IPS DF 6.9 (cell line): ENCODE measurements around the gene FEZF1.

Experiments
- DNase-seq: peaks from one replicate; pipeline ENCODE4 v3.0.0-alpha.2; 2013; ENCODE audit warnings: low read depth, low spot score
- H3K27ac ChIP-seq: one replicate; pipeline ENCODE4 v1.5.1; 2013; ENCODE audit warnings: low read length, control low read depth
- H3K27me3 ChIP-seq: 2 replicates; pipeline ENCODE4 v1.6.1; 2013; ENCODE audit warnings: mild to moderate bottlenecking, low read length; ENCODE audit not compliant: control insufficient read depth, insufficient read depth
- H3K36me3 ChIP-seq: 2 replicates; pipeline ENCODE4 v1.6.1; 2013; ENCODE audit warnings: low read length; ENCODE audit not compliant: control insufficient read depth, insufficient read depth
- H3K4me1 ChIP-seq: 2 replicates; pipeline ENCODE4 v1.6.1; 2013; ENCODE audit warnings: low read length; ENCODE audit not compliant: control insufficient read depth, insufficient read depth
- H3K4me3 ChIP-seq: 2 replicates; pipeline ENCODE4 v1.5.1; 2013; ENCODE audit warnings: mild to moderate bottlenecking, low read length
- H3K9me3 ChIP-seq: 2 replicates; pipeline ENCODE4 v1.6.1; 2013; ENCODE audit warnings: low read length, inconsistent platforms; ENCODE audit not compliant: control insufficient read depth, insufficient read depth
- WGBS: extraction: QIAGEN DNeasy Blood & Tissue Kit; methylation state at CpG from one replicate; pipeline ENCODE4 v1.1.7; 2013; ENCODE audit warnings: mixed read lengths, missing lambda C conversion rate; ENCODE audit not compliant: insufficient read length, insufficient coverage; 5-methylcytosine and 5-hydroxymethylcytosine counted together

Gene FEZF1

GRCh38 chr7:122304319-122304975 is at the start of gene FEZF1:
Gene FEZF1, minus strand, starts transcription at chr7:122304750. Its CDS starts 313 bp downstream, at chr7:122304437.
- H3K9me3 ChIP-seq, result no peaks in the 10 kb centered on the region
- H3K4me1 ChIP-seq, result peaks cover 6% of the 10 kb centered on the region; the same call in 1 of the 2 replicates
- peak within 1 kb of the TSS; percentile 36; the same call in 1 of the 2 replicates for H3K4me3 ChIP-seq
- H3K27ac ChIP-seq, result no peak within 1 kb of the TSS
- H3K36me3 ChIP-seq, result no peaks in the 10 kb centered on the region
- no CpG with 5 or more reads among the region's 35 CpGs for WGBS
- peaks cover 57% of the 10 kb centered on the region for H3K27me3 ChIP-seq
- DNase-seq, result no peak

- Histone ChIP-seq H3K4me3 (no peak overlapping the region), H3K27ac (no peak overlapping the region), H3K4me1 (peaks cover 2% of the 10 kb centered on the region; the same call in 1 of the 2 replicates), H3K27me3 (no peaks in the 10 kb centered on the region), H3K36me3 (no peaks in the 10 kb centered on the region), H3K9me3 (no peaks in the 10 kb centered on the region)
- no CpG with 5 or more reads among the region's 3 CpGs for WGBS
- no peak for DNase-seq
Observed at GRCh38 chr7:122352454-122352853, 47.9 kb upstream of the FEZF1 start.

- Histone ChIP-seq H3K9me3 (no peaks in the 10 kb centered on the region), H3K27me3 (no peaks in the 10 kb centered on the region), H3K4me3 (no peak overlapping the region), H3K4me1 (peaks cover 2% of the 10 kb centered on the region; the same call in 1 of the 2 replicates), H3K27ac (no peak overlapping the region), H3K36me3 (no peaks in the 10 kb centered on the region)
- no peak for DNase-seq
- WGBS, result no CpG with 5 or more reads among the region's 3 CpGs
Observed at GRCh38 chr7:122350701-122351100, 46.2 kb upstream of the FEZF1 start.

- no peak for DNase-seq
- H3K36me3 ChIP-seq, result no peaks in the 10 kb centered on the region
- WGBS, result no CpG with 5 or more reads among the region's 1 CpG
- H3K4me3 ChIP-seq, result no peak overlapping the region
- no peak overlapping the region for H3K27ac ChIP-seq
- H3K27me3 ChIP-seq, result no peaks in the 10 kb centered on the region
- H3K9me3 ChIP-seq, result no peaks in the 10 kb centered on the region
- peaks cover 2% of the 10 kb centered on the region; the same call in 1 of the 2 replicates for H3K4me1 ChIP-seq
Observed at GRCh38 chr7:122344303-122344620, 39.7 kb upstream of the FEZF1 start.

GRCh38 chr7:122343601-122344302 is 39.2 kb upstream of the FEZF1 start:
- no CpG with 5 or more reads among the region's 7 CpGs for WGBS
- DNase-seq, result no peak

GRCh38 chr7:122340427-122340826 is 35.9 kb upstream of the FEZF1 start:
- Histone ChIP-seq H3K36me3 (no peaks in the 10 kb centered on the region), H3K27me3 (no peaks in the 10 kb centered on the region), H3K9me3 (no peaks in the 10 kb centered on the region), H3K27ac (no peak overlapping the region), H3K4me1 (peaks cover 3% of the 10 kb centered on the region; the same call in 1 of the 2 replicates), H3K4me3 (no peak overlapping the region)
- WGBS, result no CpG with 5 or more reads among the region's 1 CpG
- DNase-seq, result no peak

More at GRCh38 chr7:122343601-122344302, 39.2 kb upstream of the FEZF1 start:
- Histone ChIP-seq H3K36me3 (no peaks in the 10 kb centered on the region), H3K9me3 (no peaks in the 10 kb centered on the region), H3K4me3 (no peak overlapping the region), H3K4me1 (peaks cover 2% of the 10 kb centered on the region; the same call in 1 of the 2 replicates), H3K27me3 (no peaks in the 10 kb centered on the region), H3K27ac (no peak overlapping the region)

- Histone ChIP-seq H3K36me3 (no peaks in the 10 kb centered on the region), H3K27ac (no peak overlapping the region), H3K9me3 (no peaks in the 10 kb centered on the region), H3K4me1 (peaks cover 3% of the 10 kb centered on the region; the same call in 1 of the 2 replicates), H3K27me3 (no peaks in the 10 kb centered on the region), H3K4me3 (no peak overlapping the region)
- WGBS, result no CpG with 5 or more reads among the region's 6 CpGs
- no peak for DNase-seq
Observed at GRCh38 chr7:122339145-122339904, 34.8 kb upstream of the FEZF1 start.

- Histone ChIP-seq H3K4me1 (0 out of 2 replicates have a peak, but pooled peaks cover 1% of the 10 kb centered on the region), H3K27ac (no peak overlapping the region), H3K4me3 (no peak overlapping the region), H3K27me3 (no peaks in the 10 kb centered on the region), H3K36me3 (no peaks in the 10 kb centered on the region), H3K9me3 (no peaks in the 10 kb centered on the region)
- DNase-seq, result no peak
- no CpG with 5 or more reads among the region's 2 CpGs for WGBS
Observed at GRCh38 chr7:122337011-122337410, 32.5 kb upstream of the FEZF1 start.

GRCh38 chr7:122329145-122329802 is 24.7 kb upstream of the FEZF1 start:
- WGBS, result no CpG with 5 or more reads among the region's 8 CpGs
- peaks cover 2% of the 10 kb centered on the region; the same call in 1 of the 2 replicates for H3K4me1 ChIP-seq
- H3K36me3 ChIP-seq, result no peaks in the 10 kb centered on the region
- no peaks in the 10 kb centered on the region for H3K27me3 ChIP-seq
- no peak overlapping the region for H3K27ac ChIP-seq
- H3K4me3 ChIP-seq, result no peak overlapping the region
- DNase-seq, result no peak
- no peaks in the 10 kb centered on the region for H3K9me3 ChIP-seq

- H3K4me1 ChIP-seq, result peaks cover 2% of the 10 kb centered on the region; the same call in 1 of the 2 replicates
- H3K27me3 ChIP-seq, result no peaks in the 10 kb centered on the region
- no CpG with 5 or more reads among the region's 3 CpGs for WGBS
- no peak for DNase-seq
- no peak overlapping the region for H3K27ac ChIP-seq
- no peaks in the 10 kb centered on the region for H3K9me3 ChIP-seq
- H3K4me3 ChIP-seq, result no peak overlapping the region
- no peaks in the 10 kb centered on the region for H3K36me3 ChIP-seq
Observed at GRCh38 chr7:122327969-122328368, 23.4 kb upstream of the FEZF1 start.
